ENCODE measurements around the gene SPI1.
"Not testable (repeated sequence)": the region's sequence is repeated elsewhere in the genome, so short reads cannot be mapped to it uniquely, and the experiment has no call there.

The SPI1 gene

DNA sequence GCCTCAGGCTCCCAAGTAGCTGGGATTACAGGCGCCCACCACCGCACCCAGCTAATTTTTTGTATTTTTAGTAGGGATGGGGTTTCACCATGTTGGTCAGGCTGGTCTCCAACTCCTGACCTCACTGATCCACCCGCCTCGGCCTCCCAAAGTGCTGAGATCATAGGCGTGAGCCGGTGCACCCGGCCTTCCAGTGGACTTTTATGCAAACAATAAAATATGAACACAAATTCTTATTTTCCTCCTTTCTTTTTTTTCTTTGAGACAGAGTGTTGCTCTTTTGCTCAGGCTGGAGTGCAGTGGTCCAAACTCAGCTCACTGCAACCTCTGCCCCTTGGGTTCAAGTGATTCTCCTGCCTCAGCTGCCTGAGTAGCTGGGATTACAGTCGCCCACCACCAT is 61.8 kb downstream of the SPI1 start:
- not testable (repeated sequence) for DNase-seq

DNA sequence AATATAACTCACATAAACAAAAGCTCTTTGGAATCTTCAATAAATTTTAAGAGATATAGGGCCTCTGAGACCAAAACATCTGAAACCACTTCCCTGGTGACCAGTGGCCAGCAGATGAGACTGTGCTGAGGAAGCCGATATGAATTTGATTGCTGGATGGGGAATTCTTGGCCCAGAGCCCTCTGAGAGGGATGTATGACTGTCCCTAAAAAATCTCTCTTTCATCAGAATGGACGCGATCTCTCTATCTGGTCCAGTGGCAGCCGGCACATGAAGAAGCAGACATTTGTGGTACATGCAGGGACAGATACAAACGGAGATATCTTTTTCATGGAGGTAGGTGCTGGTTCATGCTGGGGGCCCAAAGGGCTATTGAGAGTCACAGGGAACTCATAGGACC is 63.4 kb downstream of the SPI1 start:
- DNase-seq, result no peak

DNA sequence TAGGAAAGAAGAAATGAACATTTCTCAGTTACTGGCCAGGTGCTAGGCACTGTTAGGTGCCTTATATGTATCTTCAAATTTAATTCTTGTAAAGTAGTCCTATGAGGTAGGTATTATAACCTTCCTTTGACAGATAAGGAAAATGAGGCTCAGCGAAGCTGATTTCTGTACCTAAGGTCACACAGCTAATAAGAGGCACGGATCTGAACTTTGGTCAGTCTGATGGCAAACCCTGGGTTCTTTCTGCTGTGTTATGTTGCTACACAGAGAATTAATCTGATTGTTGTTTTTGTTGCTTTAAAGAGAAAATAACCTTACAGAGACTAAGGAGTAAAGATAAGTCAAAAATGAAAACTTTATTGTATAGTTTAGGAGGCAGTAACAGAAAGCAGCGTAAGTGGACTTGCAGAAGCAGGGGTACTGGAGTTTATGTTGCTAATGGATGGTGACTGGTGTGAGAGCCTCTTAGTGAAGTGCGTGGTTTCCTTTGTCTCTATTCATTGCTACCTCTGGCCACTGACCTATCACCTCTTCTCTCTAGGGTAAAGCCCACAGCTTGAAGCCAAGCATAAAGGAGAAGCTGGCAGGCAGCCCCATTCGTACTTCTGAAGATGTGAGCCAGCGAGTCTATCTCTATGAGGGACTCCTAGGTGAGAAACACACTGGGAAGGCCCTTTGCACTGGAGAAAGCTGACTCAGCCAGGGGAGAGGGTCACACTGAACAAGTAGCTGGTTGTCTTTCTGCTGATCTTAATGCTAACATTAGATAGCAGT is 70.1 kb downstream of the SPI1 start:
- DNase-seq, result no peak

GRCh38 chr11:47306484-47306844 is 71.9 kb downstream of the SPI1 start:
- no peak for DNase-seq

DNA sequence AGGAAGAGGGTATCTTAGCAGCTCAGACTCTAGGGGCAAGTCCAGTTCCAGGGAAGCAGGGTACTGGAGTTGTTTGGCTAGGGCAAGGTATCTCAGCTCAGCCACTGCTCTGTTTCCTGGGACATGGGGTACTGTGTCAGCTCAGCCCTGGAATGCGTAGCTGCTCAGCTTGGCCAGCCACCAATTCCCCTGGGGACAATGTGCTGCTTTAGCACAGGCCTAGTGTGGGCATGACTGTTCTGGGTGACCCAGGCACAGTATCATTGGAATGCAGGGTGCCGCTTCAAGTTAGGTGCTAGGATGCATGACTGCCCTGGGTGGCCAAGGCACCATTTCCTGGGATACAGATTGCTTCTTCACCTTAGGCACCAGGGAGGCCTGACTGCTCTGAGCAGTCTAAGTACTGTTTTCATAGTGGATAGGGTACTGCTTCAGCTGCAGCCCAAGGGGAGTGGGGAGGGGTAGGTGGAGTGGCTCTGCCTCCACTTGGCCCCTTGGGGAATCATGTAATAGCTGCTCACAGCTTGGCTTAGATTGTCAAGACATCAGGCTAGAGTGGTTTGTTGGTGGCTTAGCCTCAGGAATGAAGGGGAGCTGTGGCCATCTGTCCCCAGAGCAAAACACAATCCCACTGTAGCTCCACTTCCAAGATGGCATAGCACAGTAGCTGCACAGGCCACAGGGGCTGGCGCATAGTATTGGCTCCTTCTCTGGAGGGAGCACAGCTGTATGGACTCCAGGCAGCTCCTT is 72.4 kb downstream of the SPI1 start:
- no peak for DNase-seq

Data from NCI-H446 treated with DMSO at 0.1 percent for 48 hours (cell line).